AG08395 (cell line): ENCODE measurements around the gene TNFRSF18.
"Not testable (repeated sequence)": the region's sequence is repeated elsewhere in the genome, so short reads cannot be mapped to it uniquely, and the experiment has no call there.

Experiments used
- DNase-seq: peaks from one replicate; pipeline ENCODE4 v3.0.0; 2012; ENCODE audit warnings: mixed read lengths, low spot score

TNFRSF18 gene

DNA sequence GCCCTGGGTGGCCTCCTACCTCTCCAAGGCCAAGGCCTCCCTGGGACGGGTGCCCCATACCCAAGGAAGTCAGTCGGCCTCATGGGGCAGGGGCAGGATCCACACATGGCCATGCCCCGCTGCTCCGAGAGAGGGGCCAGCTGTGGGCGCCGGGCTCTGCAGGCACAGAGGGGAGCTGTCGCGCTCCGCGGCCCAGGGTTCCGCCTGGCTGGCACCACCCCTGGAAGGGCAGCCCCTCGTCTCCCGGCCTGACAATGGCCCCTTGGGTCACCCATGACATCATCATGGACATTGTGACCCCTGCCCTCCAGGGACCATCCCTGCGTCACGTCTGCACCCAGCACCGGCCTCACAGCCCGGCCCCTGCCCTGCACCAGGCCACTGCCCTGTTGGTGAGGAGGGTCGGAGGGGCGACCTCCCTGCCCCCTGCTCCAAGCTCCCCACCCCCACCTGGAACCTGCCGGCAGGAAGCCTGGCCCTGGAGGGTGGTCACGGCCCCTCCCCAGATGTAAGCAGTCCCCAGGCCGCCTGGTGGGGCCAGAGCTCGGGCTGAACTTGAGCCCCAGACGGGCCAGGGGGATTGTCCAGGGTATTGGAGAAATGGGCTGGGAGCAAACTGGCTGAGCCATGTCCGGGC is 26.9 kb downstream of the TNFRSF18 start:
- DNase-seq = no peak

DNA sequence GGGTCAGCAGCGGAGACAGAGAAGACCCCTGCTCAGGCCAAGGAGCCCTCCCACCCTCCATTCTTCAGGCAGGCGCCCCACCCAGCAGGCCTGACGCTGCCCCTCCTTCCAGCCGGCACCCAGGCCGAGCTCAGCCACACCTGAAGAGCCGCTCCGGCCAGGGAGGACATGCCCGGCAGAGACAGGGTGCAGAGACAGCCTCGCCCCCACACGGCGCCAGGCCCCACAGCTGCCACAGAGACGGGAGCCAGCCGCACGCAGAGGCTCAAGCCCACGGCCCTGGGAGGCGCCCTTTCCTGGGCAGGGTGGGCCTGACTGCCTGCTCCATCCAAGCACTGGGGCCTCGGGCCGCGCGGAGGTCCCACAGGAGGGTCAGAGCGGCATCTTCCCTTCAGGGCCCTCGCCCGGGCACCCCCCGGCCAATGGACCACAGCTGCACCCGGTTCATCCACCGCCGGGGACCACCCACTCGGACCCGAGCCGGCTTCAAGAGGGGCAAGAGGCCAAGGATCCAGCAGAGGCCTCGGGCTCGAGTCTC is 27.5 kb downstream of the TNFRSF18 start:
- no peak for DNase-seq

GRCh38 chr1:1177452-1178206 is 28.8 kb downstream of the TNFRSF18 start:
- no peak for DNase-seq

DNA sequence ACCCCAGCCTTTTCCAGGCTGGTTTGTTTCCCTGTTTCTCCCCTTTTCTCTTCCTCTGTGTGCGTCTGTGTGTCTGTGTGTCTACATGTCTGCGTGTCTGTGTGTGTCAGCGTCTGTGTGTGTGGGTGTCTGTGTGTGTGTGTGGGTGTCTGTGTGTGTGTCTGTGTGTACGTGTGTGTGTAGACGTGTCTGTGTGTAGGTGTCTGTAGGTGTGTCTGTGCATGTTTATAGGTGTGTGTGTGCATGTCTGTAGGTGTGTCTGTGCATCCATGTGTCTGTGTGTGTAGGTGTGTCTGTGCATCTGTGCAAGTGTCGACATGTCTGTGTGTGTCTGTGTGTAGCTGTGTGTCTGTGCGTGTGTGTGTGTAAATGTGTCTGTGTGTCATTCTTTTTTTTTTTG is 29.5 kb downstream of the TNFRSF18 start:
- DNase-seq = no peak

DNA sequence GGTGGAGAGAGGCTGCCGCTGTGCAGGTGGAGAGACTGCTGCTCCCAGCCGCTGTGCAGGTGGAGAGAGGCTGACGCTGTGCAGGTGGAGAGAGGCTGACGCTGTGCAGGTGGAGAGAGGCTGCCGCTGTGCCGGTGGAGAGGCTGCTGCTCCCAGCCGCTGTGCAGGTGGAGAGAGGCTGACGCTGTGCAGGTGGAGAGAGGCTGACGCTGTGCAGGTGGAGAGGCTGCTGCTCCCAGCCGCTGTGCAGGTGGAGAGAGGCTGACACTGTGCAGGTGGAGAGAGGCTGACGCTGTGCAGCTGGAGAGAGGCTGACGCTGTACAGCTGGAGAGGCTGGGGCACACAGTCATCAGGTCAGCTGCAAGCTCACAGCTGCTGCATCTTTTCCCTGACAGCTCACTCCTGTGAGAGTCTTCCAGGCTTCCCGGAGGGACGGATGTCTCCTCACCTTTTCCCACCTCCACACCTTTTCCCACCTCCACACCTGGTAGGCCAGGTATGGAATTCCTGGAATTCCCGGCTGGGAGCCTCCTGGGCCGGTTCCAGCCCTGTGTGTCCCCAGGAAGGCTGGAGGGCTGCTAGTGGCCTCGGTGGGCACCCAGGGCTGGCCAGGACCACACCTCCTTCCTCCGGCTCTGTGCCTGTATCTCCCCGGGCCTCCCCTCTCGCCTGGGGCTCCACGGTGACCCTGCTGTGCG is 30.2 kb downstream of the TNFRSF18 start:
- not testable (repeated sequence) for DNase-seq

DNA sequence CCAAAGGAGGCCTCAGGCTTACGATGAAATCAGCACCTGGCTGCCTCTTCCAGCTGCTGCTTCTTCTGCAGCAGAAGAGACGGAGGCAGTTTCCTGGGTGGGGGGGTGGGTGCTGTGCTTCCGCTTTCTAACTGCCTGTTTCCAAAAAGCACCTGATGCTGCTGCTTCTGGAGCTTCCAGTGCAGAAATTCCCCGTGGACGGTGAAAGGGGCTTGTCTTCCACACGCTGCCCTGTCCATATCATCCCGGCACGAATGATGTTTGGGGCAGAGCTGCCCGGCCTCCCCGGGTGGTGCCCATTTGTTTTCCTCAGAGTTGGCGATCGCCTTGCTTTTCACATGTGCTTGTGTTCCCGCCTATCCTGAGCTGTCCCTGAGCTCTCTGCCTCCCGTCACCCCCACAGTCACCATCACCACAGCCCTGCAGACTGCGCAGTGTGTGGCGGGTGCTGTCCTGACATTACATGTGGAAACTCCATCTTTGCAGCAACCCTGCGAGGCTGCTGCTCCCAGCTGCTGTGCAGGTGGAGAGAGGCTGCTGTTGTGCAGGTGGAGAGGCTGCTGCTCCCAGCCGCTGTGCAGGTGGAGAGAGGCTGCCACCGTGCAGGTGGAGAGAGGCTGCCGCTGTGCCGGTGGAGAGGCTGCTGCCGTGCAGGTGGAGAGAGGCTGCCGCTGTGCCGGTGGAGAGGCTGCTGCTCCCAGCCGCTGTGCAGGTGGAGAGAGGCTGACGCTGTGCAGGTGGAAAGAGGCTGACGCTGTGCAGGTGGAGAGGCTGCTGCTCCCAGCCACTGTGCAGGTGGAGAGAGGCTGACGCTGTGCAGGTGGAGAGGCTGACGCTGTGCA is 30.9 kb downstream of the TNFRSF18 start:
- no peak for DNase-seq

DNA sequence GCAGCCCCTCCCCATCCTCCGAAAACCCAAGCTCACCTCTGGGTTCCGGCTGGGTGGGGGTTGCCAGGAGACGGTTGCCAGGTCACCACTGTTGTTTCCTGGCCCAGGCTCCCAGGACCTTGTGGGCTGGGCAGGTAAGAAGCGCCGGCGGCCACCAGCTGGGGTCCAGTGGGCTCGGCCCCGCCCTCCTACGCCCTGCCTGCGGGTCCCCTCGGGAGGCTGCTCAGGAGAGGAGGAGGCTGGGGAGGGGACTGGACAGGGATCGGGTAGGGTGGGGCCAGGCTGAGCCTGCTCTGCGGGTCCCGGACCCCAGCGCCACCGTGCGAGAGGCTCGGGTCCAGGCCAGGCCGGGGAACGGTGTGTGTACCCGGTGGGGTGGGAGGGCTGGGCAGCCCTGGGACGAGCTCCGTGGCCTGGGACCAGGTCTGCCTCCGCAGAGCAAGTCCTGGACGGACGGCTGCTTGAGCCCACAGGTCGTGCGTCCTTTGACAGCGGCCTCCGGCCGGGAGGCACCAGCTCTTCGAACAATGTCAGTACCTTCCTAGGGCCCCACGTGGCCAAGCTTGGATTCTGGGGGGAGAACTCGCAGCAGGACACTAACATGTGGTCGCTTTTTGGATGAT is 32.5 kb downstream of the TNFRSF18 start, which contains the start of gene TTLL10:
TTLL10 (plus strand) TSS at position 88 of the 623 bp plus-strand sequence. CDS start 5,336 bp downstream, outside the sequence.
- DNase-seq = no peak

DNA sequence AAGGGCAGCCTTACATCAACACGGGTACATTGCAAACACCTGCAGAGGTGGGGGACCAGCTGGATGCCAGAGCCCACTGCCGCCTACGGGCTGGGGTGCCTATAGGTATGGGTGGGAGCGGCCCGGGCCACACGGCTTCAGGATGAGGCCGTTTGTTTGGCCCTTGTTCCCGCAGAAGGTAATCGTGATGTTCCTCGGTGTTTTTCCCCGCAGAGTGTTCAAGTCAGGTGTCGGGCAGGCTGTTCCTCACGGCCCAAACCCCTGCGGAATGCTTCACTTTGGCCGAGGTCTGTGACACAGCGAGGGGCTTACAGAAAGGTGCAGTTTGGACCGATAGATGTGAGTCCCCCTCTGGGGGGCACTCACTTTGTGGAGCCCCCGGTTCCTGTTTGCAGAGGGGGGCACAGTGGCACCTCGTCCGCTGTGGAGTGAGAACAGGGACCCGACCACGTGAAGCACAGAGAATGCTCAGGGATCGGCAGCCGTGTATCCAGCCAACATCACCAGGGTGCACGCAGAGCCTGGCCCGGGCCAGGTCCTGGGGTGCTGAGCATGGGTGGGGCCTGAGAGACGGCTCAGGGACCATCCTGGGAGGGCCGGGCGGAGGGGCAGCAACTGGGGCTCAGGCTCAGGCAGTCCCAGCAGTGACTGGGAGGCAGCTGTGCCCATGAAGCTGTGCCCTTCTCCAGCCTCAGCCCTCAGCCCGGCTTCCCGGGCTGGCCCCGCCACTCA is 33.2 kb downstream of the TNFRSF18 start:
- no peak for DNase-seq

DNA sequence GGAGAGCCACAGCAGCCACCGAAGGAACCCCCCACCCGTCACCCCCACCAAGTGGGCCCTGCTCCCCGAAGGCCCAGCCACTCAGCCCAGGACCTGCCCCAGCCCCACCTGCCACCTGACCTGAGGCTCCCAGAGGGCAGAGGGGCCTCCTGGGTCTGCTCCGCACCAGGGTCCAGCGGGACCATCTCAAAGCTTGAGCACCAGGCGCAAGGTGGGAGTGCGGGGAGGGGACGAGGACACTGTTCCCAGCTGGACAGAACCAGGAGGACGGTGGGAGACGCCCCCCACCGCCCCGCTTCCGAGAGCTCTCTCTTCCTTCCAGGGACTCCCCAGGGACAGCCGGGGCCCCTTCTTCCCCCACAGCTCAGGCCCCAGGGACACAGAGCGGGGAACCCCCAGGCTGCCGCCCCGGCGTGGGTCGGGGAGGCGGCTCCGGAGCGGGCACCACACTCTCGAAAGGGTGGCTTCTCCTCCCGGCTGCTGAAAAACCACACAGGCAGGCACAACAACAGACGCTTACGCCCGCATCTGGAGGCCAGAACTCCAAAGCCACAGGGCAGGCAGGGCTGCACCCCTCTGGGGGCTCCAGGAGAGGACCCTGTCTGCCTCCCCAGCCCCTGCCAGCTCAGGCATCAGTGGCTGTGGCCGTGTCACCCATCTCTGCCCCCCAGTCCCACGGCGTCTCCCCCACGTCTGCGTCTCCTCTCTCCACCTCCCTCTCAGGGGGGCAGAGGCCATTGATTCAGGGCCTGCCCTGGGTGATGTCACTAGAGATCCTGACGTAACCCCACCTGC is 34.6 kb downstream of the TNFRSF18 start:
- no peak for DNase-seq

- DNase-seq = no peak
Observed at GRCh38 chr1:1171161-1171545, 35.2 kb downstream of the TNFRSF18 start.

DNA sequence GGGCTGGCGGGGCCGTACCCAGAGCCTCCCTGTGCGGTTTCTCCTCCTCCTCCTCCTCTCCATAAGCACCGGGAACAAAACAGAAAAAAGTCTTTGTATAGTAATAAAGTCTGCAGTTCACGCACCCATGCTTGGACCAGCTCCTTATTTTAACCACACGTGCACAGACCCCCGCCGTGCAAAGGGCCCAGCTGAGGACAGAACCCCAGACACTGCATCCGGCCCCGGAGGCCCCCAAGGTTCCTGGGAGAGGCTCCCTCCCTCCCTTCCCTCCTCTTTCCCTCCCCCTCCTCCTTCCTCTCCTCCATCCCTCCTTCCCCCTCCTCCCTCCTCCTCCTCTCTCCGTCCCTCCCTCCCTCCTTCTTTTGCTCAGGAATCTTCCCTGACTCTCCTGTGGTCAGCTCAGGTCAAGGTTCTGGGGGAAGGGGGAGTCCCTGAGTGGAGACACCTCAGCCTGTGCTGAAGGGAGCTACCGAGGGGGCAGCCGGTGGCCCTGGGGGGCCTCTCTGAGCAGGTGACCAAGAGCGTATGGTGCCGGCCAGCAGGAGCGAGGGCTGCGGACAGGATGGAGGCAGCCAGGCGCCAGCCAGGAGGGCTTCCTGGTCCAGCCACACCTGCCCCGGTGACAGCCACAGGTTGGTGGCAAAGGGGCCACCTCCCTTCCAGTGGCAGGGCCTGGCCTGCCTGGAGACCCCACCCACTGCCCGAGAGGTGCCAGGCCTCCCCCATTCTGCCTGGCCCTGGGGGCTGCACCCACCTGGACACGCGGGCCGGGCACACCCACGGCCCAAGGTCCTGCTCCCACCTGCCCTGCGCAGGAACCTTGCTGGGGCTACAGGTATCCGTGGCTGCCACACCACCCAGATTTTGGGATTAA is 35.9 kb downstream of the TNFRSF18 start:
- no peak for DNase-seq

DNA sequence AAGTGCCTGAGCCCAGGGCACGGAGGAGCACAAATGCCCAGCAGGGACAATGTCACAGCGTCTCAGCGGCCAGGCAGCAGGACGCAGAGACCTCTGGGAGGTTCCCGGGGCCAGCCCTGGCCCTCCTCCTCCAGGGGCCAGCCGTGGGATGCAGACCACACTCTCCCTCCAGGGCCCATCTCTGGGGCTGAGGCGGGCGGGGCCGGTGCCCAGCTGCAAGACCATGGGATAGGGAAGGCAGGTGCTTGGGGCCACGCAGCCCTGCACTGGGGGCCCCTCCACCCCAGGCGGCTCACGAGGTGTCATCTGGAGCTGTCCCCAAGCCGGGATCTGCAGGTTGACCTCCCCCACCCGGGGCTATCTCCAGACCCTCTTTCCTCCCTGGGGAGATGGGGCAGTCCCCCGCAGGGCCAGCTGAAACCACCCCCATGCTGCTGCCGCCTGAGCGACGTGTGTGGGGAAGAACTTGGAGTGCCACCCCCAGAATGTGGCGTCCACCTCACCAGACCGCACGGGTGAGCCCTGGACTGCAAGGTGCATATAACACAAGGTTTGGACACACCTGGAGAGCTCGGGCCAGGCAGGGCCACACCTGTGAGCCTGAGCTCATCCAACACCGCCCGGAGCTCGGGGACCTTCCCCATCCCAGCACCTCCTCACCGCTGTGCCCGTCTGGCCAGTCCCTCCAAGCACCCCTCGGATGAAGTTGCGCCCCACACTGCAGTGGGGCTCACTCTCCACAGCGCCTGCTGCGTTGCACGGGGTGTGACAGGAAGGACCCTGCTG is 36.8 kb downstream of the TNFRSF18 start:
- DNase-seq = no peak

- DNase-seq = no peak
Observed at GRCh38 chr1:1168451-1169411, 37.7 kb downstream of the TNFRSF18 start.

- no peak for DNase-seq
Observed at GRCh38 chr1:1167841-1168450, 38.4 kb downstream of the TNFRSF18 start.

DNA sequence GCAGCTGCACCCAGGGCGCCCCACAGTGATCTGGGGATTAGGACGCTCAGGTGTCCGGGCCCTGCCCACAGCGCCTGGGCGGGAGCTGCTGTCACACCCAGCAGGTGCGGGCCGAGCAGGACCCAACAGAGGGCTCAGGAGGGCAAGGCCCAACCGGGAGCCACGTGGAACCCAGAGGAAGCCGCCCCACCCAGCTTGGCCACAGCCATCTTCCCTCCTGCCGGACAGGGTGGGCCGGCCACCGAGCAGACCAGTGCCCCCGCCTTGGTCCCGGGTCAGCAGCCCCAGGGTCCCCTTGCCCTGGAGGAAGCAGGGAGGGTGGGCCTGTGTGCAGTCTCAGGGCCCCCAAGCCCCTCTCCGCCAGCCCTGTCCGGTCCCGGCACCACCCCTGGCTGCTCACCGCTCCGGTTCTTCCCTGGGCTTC is 39.0 kb downstream of the TNFRSF18 start:
- no peak for DNase-seq

DNA sequence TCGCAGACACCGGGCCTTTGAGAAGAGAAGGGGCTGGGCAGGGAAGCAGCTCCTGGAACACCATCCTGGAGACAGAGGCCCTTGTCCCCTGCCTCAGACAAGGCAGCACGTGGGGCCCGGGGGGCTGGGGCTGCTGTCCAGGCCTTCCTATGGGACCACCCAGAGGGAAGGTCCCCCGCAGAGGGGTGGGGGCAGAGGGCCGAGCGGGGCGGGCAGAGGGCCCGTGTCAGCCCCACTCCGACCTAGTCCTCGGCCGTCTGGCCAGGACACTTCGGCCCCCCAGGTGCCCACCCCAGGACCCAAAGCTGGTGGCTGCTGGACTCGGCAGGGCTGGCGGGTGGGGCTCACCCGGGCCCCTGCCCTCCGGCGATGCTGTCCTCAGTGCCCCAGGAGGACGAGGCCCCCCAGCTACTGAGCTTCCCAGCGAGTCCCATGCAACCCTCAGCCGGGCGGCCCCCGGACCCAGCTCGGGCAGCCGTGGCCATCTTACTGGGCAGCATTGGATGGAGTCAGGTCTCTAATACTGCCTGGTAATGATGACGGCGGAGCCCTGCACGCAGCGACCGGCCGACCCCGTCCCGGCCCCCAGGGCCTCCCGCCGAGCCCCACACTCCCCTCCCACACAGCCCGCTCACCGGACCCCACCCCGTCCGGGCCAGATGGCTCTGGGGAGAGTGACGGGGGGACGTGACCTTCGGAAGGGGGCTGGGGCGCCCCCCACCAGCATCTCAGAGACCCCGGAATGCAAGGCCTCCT is 39.6 kb downstream of the TNFRSF18 start:
- no peak for DNase-seq
